AG04450 (cell line): ENCODE measurements around the gene PGLYRP4. TPM values are rescaled to one million over a fixed set of nuclear protein-coding genes. Genes with fewer than 3 reads are reported as not detected.
"Not testable (repeated sequence)": the region's sequence is repeated elsewhere in the genome, so short reads cannot be mapped to it uniquely, and the experiment has no call there.

ENCODE experiments used
- CTCF ChIA-PET: fragments of 300-600, 350-600 bp; formaldehyde crosslinking; extraction: SDS; loops from one replicate; lab custom pipeline; 2022; ENCODE audit warnings: antibody characterized with exemption, inconsistent platforms; lab: Charles Lee
- POLR2A ChIA-PET: fragments of 350-600 bp; formaldehyde crosslinking; extraction: SDS; loops from one replicate; lab custom pipeline; 2021; ENCODE audit warnings: antibody characterized with exemption, inconsistent platforms; lab: Yijun Ruan, JAX
- DNase-seq: peaks from one replicate; pipeline ENCODE4 v3.0.0-alpha.2; 2011; ENCODE audit warnings: low read depth, low spot score
- H3K27ac ChIP-seq: one replicate; pipeline ENCODE4 v1.5.1; 2012; ENCODE audit warnings: low read depth, low read length, control low read depth
- H3K27me3 ChIP-seq: one replicate; pipeline ENCODE4 v1.6.0; 2012; ENCODE audit warnings: low read length; ENCODE audit not compliant: control insufficient read depth, insufficient read depth
- H3K4me3 ChIP-seq: 2 replicates; pipeline ENCODE4 v1.5.1; 2011; ENCODE audit warnings: mild to moderate bottlenecking, low read depth, low read length, control low read depth
- H3K9me3 ChIP-seq: 2 replicates; pipeline ENCODE4 v1.5.1; 2012; ENCODE audit warnings: low read length; ENCODE audit not compliant: control insufficient read depth, insufficient read depth
- CTCF ChIP-seq: IDR thresholded peaks from 2 replicates; pipeline ENCODE4 v1.5.1; 2011; ENCODE audit warnings: low read depth, low read length, control low read depth, inconsistent platforms
- polyA plus RNA-seq: library from polyadenylated mRNA; depleted of rRNA; stranded (reverse); fragments of >200 nt; gene quantifications from 2 replicates; pipeline ENCODE4 v1.2.3, GENCODE V29; 2011

The PGLYRP4 gene
- polyA plus RNA-seq, 1 experiment, result not detected

GRCh38 chr1:153336650-153337049 is 12.0 kb downstream of the PGLYRP4 start:
- no peak overlapping the region for H3K27ac ChIP-seq
- POLR2A ChIA-PET, result no interaction called here
- CTCF ChIA-PET, result interaction anchor here (1.3 kb wide), 1 partner anchor 16 kb away, joined by 4 read pairs; no protein-coding TSS in a partner anchor
- no peak for DNase-seq
- no peak for TF ChIP-seq CTCF
- no peak overlapping the region for H3K4me3 ChIP-seq
- peaks cover 3% of the 10 kb centered on the region for H3K27me3 ChIP-seq
- H3K9me3 ChIP-seq, result no peaks in the 10 kb centered on the region

GRCh38 chr1:153333902-153334301 is 14.7 kb downstream of the PGLYRP4 start:
- CTCF ChIA-PET, result no interaction called here
- no peak for DNase-seq
- no peaks in the 10 kb centered on the region for H3K27me3 ChIP-seq
- H3K27ac ChIP-seq, result no peak overlapping the region
- H3K4me3 ChIP-seq, result no peak overlapping the region
- H3K9me3 ChIP-seq, result no peaks in the 10 kb centered on the region
- POLR2A ChIA-PET, result no interaction called here
- TF ChIP-seq CTCF, result no peak

- Histone ChIP-seq H3K4me3 (no peak overlapping the region), H3K27ac (no peak overlapping the region), H3K27me3 (no peaks in the 10 kb centered on the region), H3K9me3 (no peaks in the 10 kb centered on the region)
- ChIA-PET POLR2A (no interaction called here), CTCF (no interaction called here)
- no peak for DNase-seq
- no peak for TF ChIP-seq CTCF
These were observed 23.7 kb downstream of the PGLYRP4 start for GRCh38 chr1:153324912-153325311.

- H3K4me3 ChIP-seq, result no peak overlapping the region
- H3K9me3 ChIP-seq, result no peaks in the 10 kb centered on the region
- CTCF ChIA-PET, result no interaction called here
- H3K27ac ChIP-seq, result no peak overlapping the region
- TF ChIP-seq CTCF, result no peak
- H3K27me3 ChIP-seq, result no peaks in the 10 kb centered on the region
- POLR2A ChIA-PET, result no interaction called here
- no peak for DNase-seq
These were observed 26.1 kb downstream of the PGLYRP4 start for GRCh38 chr1:153322568-153322967.

- DNase-seq, H3K4me3 ChIP-seq, H3K9me3 ChIP-seq, H3K27me3 ChIP-seq, POLR2A ChIA-PET, H3K27ac ChIP-seq, CTCF ChIA-PET: not testable (repeated sequence)
These were observed 30.5 kb downstream of the PGLYRP4 start for GRCh38 chr1:153318145-153318544.

GRCh38 chr1:153316013-153316412 is 32.6 kb downstream of the PGLYRP4 start:
- H3K9me3 ChIP-seq, CTCF ChIA-PET, H3K27ac ChIP-seq, DNase-seq, H3K4me3 ChIP-seq, POLR2A ChIA-PET, H3K27me3 ChIP-seq: not testable (repeated sequence)

GRCh38 chr1:153314388-153314787 is 34.3 kb downstream of the PGLYRP4 start:
- H3K9me3 ChIP-seq, H3K27ac ChIP-seq, H3K4me3 ChIP-seq, H3K27me3 ChIP-seq, POLR2A ChIA-PET, CTCF ChIA-PET, DNase-seq: not testable (repeated sequence)
